NCI-H2227 treated with DMSO at 0.1 percent for 48 hours (cell line): Measurements from ENCODE around the gene BCL2.
"Not testable (repeated sequence)": the region's sequence is repeated elsewhere in the genome, so short reads cannot be mapped to it uniquely, and the experiment has no call there.

Source experiments
- DNase-seq: peaks from one replicate; lab custom pipeline; 2025; lab: John Stamatoyannopoulos, UW

BCL2 gene

DNA sequence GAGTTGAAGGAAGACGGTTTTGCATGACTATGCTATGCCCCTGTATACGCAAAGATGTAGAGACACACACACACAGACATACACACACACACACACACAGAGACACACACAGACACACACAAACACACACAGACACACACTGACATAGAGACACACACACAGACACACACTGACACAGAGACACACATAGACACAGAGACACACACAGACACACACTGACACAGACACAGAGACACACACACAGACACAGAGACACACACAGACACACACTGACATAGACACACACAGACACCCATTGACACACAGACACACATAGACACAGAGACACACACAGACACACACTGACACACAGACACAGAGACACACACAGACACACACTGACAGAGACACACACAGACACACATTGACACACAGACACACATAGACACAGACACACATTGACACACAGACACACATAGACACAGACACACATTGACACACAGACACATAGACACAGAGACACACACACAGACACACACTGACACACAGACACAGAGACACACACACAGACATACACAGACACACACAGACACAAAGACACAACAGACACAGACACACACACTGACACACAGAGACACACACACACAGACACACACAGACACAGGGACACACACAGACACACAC, 121.3 kb downstream of the BCL2 start:
- no peak for DNase-seq

DNA sequence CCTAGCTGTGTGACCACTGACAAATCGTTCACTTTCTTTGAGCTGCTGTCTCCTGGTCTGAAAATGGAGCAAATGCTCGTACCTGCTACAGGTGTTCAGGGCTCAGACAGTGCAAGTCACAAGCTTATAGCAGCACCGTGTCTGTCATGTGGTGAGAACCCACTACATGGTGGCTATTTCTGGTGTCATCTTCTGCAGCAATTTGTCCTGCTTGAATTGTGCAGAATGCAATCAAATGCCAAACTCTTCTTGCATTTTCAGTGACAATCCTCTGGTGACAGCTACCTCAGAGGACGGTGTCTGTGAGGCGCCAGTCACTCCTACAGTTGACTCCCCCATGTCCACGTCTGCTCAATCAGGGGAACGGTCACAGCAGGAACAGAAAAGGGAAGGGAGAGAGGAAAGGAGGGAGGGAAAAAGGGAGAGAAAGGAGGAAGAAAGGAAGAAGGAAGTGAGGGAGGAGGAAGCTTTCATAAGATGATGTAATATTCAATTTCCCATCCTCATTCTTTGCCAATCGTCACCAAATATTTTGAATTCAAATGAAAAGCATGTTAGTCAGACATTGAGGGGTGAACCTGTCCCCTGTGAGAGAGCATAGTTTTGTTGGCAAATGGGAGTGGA, 122.2 kb downstream of the BCL2 start:
- no peak for DNase-seq

DNA sequence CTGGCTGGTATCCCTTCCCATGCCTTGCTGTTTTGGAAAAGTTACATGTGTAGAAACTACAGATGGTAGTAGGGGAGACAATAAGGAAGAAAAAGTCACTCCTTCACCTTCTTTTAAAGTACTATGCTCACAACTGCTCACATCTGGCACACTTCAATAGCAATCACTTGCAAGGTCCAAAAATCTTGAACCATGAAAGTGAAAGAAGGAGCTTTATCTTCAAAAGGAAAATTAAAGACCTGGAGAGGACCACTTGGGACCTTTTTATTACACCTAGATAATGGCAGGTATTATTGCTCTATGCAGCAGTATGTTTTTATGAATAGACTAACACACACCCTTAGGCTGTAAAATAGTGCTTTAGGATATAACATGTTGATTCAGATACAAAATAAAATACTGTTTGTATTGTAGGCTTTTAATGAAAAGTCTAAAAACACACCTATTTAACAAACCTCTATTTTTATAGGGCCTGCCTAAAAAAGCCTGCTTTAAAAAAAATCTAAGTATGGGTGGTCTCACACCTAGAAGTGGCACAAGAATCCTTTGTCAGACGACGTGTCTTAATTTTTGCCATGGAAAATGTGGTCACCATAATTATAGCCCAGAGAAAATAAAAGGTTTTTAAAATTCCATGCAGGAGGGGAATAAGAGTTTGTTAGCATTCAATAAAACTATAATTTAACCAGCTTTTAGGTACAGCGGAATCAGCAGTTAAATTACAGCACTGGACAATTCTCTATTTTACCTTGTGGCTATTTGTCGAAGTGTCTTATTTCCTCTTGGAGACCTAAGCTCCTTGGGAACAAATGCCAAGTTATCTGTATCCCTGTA, 124.0 kb downstream of the BCL2 start:
- peak; percentile 48 for DNase-seq

DNA sequence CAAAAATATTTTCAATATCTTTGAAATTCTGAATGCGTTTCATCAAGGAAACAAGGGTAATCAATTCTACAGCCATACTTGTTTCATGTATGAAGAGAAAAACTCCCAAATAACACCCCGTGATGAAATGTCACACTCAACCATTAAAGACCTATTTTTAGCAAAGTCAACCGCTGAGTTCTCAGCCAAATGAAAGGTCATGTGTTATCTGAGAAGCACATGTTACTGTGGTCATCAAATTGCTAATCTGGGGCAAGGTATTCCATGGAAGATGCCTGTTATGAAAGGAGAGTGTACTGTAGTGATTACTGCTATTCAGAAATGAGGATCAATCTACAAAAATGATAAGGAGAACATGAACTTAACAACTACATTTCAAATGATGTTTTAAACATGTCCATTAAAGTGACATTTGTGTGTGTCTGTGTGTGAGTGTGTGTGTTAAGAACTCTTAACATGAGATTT, 126.7 kb downstream of the BCL2 start:
- DNase-seq, result no peak

DNA sequence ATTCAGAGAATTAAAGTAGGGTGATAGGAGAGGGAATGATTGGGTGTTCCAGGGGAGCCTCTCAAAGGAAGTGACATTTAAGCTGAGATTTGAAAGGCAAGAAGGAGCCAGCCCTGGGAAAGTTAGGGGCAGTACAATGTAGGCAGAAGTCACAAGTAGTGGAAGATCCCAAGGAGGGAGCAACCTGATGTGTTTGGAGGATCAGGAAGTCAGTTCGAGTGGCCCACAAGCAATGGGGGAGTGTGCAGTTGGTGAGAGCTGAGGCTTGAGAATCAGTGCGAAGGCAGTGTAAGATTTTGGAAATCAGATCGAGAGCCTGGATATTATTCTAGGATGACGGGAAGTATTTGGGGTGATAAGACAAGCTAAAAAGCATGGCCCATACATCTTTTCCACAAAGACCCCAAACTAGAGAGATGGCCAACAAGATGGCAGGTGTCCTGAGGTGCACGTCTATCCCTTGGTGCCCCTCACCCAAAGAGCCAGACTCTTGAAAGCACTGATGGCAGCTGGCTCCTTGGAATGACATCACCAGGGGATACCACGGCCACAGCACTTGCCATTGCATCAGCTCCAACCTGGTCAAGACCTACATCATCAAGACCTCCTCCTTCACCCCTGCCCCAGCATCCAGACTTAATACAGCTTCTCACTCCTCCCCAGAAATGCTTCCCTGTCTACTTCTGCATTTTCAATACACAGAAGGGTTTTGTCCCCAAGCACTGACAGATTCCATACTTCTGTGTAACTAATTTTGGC, 127.3 kb downstream of the BCL2 start:
- no peak for DNase-seq

DNA sequence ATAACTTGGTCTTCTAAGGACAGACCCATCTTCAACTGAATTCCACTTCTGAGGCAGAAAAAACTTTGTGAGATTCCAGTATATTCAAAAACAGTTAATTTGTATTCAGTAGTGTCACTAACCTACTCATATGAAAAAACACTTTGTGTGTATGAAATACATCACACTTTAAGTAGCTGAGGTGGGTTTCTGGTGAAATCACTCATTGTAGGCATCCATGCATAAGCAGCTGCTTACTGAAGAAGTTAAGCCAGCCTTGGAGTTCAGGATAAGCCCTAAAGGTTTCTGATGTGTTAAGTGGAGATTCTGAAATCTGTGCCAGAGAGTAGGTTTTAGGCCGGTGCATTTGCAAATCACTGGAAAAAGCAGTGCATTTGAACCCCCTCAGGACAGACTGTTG, 128.2 kb downstream of the BCL2 start:
- DNase-seq, result no peak

DNA sequence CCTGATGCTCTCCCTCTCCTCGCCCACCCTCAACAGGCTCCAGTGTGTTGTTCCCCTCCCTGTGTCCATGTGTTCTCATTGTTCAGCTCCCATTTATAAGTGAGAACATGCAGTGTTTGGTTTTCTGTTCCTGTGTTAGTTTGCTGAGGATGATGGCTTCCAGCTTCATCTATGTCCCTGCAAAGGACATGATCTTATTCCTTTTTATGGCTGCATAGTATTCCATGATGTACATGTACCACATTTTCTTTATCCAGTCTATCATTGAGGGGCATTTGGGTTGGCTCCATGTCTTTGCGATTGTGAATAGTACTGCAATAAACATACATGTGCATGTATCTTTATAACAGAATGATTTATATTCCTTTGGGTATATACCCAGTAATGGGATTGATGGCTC, 128.7 kb downstream of the BCL2 start:
- DNase-seq, result not testable (repeated sequence)

DNA sequence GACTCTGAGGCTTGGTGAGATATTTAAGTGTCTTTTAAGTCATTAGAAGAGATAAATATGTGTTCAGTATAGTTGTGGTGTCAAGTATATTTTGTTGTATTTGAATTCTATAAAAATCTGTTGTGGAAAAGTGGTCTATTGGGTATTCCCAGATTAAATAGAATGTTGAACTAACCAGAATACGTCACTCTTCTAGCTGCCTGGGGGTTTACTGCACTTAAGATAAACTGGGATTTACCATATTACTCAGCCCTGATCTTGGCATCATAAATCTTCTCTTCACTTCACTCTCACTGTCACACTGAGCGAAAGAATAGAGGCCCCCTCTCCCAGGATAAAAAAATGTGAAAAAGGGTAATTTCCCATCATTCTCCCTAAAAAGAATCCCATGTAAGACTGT, 129.8 kb downstream of the BCL2 start:
- DNase-seq, result no peak

DNA sequence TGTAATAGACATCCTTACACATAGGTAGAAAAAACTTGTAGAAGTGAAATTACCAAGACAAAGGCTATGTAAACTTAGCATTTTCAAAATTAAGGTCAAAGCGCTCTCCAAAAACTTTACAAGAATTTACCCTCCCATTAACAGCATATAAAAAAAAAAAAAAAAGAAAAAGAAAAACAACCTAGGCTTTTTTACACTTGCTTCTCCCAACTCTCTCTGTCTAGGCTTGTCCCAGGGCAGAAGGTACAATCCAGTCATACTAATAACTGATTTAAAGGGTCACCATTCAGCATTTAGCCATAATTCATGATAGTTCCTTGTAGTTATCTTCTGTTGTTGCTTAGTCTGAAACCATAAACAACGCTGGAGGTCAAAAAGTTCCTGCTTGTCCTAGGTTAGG, 130.5 kb downstream of the BCL2 start:
- DNase-seq, result no peak

DNA sequence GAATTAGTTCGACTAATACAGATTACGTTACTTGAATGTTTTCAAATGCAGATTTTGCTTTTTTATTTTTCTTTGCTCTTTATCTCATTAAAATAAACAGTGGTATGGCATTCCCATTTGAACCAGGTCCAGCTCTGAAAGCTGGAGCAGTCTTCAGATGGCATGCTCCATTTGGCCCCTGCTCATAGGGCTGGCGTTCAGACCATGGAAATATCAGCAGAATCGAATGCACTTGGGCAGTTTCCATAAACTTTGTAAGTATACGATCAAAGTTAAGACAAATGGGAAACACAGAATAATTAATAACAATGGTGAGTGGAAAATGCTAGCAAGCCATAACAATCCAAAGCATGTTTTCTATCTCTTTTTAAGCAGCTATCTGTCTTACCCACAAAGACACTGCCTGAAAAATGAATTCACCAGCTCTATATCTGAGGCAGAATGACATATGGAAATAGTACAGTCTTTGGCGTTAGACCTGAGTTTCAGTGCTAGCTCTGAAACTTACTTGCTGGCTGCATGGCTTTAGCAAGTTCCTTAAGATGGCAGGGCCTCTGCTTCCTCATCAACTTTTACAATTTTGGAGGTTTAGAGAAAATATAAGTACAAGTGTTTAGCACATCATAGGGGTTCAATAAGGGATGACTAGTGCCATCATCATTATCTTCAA, 131.6 kb downstream of the BCL2 start:
- DNase-seq, result no peak

DNA sequence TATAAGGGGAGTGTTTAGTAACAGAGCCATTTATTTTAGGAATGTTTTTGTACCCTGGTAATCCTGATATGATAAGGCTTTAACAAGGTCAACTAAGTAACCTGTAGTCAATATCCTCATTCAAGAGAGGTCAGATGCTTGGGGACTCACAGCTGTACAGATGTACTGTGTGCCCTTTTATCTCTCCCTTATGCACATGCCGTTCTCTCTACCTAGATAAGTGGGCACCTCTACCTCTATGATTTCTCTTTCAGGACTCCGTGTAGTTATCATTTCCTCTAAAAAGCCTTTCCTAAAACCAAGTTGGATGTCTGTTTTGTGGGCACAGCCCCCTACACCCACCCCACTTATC, 132.4 kb downstream of the BCL2 start:
- no peak for DNase-seq

DNA sequence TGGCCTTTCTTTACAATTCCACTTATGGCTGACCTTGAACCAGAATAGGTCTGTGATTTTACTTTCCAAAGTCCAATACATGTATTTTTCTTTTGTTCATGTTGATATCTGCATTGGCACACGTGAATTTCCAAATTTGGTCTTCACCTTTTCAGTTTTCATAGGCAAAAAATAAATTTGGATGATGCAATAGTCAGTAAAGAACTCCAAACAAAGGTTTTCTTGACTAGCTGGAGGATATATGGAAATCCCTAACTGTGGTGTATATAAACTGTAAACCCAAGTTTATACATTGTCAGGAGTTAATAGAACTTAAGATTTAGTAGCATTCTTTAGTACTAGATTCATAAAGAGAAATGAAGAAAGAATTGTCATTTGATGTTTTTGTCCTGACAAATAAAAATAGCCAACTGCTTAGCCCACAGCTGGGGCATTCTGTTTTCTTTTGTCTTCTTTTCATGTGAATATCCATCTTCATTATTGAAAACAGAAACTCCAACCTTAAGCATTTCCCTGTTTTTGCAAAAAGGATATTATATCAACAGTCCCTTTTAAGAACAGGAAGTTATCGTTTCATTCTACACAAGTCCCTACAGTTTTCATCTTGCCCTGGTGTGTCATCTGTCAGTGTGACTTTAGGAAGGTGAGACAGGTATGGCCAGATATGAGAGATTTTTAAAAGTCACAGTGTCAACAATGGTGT, 132.9 kb downstream of the BCL2 start:
- DNase-seq, result no peak

DNA sequence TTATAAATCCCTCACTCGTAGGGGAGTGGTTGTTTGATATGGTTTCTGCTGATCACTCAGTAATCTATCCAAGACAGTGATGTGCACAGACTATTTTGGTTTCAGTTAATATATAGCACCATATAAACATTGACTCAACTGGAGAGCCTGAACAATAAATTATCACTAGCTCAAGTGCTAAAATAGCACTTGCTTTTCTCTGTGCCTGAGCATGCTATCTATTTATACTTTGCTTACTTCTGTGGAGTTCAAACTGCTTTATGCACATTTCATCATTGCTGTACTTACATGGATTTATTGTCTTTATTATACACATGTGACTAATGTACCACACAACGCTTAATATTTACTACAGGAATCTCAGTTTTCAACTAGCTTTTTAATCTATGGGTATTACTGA, 133.6 kb downstream of the BCL2 start:
- peak; percentile 20 for DNase-seq

DNA sequence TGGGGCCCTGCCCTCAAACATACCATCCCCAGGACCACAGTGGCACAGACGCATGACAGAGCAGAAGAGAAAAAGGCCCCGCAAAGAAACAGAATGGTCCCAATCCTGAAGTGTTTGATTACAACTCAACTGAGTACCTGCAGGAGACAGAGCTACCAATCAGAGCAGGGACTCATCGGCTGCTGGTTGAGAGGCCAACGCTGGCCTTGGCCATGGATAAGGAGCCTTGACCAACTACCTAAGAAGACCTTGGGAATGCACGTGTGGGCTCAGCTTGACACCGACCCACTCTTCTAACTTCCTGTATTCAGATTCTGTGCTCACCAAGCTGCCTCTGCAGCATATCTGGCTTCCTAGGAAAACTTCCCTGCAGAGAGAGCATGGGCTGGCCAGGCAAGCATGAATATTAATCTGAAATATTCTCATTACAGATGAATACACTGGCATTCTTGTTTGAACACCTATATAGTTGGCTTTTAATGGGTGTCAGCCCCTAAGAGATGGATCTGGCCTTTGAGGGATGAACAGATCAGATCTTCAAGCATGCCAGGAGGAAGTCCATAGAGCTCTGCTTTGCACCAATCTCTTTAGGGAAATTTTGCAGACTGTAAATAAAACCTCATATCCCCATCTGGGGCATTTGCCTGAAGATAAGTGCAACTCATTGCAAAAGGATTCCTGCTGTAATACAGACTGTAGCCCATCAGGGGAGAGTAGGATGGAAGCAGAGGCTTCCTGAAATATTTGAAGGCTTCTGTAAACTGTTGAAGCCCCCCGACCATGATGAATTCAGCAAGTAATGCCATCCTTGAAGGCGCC, 135.4 kb downstream of the BCL2 start:
- DNase-seq, result no peak

DNA sequence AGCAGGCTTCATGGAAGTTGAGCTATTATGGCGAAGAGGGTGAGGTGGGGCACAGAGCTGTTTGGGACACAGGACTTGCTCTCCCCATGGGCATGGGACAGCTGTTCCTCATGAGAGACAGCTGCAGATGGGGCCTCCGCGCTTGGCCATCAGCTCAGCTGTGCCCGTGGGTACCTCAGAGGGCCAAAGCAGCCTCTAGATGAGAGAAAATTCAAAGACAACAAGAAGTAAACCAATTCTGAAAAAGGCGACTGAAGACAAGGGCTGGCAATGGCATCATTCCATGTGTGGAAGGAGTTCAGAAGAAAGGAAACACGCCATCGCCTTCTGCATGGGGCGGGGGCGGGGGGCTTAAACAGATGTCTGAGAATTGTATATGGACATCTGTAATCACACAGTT, 136.2 kb downstream of the BCL2 start:
- DNase-seq, result no peak

DNA sequence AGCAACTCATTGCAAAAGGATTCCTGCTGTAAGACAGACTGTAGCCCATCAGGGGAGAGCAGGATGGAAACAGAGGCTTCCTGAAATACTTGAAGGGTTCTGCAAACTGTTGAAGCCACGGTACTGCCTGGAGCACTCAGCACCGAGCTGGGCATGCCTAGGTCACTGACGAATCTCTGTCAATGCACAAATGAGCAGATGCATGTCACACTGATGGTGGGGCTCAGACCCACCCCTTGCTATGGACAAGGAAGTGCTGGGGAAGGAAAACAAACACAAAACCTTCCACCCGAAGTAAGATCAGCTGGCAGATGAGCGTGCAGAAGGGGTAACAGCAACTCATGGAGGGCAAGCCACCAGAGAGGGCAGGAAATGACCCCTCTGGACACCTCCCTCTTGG, 136.7 kb downstream of the BCL2 start:
- no peak for DNase-seq

DNA sequence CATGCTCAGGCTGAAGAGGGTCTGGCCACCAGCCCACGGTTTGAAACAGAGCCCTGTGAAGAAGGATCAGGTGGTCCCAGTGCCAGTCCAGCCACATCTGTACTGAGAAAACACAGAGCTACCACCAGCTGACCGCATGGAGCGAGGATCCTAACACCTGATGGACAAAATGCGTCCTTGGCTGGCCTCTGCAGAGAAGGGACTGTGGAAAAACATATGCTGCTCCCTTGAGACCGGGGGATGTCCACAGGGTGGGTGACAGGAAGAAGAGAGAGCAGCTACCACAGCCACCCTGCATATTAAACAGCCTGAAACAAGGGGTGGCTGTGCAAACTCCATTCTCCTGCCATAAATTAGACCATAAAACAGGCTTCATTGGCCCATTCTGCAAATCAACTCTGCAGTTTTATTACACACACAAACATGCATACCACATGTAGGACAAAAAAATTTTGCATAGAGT, 137.2 kb downstream of the BCL2 start:
- no peak for DNase-seq

DNA sequence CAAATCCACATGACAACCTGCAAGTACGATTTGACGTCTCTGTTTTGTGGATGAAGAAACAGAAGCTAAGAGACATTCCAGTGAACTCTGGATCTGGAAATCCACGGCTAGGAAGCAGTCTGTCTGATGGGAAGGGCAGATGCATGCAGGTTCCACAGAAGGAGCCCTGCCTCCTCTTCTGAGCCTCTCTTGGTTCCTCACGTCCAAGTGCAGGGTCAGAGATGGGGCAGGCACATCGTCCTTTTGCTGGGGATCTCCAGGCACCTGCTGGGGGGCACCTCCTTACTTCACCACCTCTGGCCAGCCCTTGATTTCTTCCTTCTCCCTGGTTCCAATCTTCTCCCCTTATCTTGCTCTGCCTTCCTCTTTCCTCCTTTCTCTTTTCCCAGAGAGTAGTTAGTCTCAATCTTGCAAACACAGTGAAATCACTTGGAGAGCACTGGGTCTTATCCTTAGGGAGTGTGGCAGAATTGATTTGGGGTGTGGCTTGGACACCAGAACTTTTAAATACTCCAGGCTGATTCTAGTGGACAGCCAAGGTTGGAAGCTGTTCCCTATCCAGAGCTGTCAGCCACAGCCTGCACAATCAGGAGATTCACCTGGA, 137.8 kb downstream of the BCL2 start:
- no peak for DNase-seq

DNA sequence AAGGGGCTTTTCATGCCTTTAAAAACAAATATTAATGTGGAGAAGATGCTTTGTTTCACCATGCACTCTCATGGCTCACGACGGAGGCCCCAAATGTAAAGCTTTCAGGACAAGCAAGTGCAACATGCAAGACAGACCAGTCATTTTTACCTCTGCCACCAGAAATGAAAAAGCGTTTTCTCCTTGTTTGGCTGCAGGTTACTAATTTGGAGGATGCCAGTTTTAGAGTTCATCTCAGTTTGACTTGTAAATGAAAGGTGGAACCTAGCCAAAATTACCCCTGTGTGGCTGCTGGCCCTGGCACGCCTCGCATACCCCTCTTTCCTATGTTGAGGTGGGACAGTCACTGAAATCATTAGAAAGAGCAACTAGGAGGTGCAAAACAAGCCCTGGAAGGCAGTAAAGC, 138.6 kb downstream of the BCL2 start:
- no peak for DNase-seq

DNA sequence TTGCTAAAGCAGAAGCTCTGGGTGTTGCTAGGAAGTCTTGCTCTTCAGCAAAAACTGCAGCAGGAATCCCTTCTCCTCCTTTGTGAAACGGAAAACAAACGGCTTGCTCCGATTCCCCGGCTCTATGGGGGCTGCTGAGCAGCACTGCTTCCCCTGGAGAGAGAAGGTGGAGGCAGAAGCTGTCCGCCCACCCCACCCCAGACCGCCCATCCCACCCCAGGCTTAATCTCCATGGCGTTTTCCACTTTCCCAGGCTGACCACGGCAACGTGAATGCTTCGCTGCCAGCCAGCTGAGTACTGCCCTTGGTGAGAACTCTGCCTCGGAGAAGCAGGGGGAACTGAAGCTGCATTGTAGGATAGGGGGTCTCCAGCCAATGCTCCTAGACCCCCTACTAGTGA, 139.2 kb downstream of the BCL2 start:
- no peak for DNase-seq
